Astrocyte of the hippocampus (primary cell): ENCODE measurements around the gene PFKFB3.

Source experiments
- DNase-seq: peaks from one replicate; pipeline ENCODE4 v3.0.0; 2011; ENCODE audit warnings: low read depth, low spot score

The PFKFB3 gene

GRCh38 chr10:6220418-6221191, 17.9 kb downstream of the PFKFB3 start:
- no peak for DNase-seq

- no peak for DNase-seq
Measured at GRCh38 chr10:6221192-6221940, 18.6 kb downstream of the PFKFB3 start.

GRCh38 chr10:6221971-6222751, 19.4 kb downstream of the PFKFB3 start:
- DNase-seq, result peak; percentile 79

GRCh38 chr10:6222755-6223154, 20.0 kb downstream of the PFKFB3 start:
- DNase-seq, result no peak

- no peak for DNase-seq
Measured at GRCh38 chr10:6223981-6224380, 21.2 kb downstream of the PFKFB3 start.

GRCh38 chr10:6224781-6225180, 22.0 kb downstream of the PFKFB3 start:
- DNase-seq, result no peak

GRCh38 chr10:6225263-6225814, 22.6 kb downstream of the PFKFB3 start:
- no peak for DNase-seq

- DNase-seq, result no peak
Measured at GRCh38 chr10:6226216-6226615, 23.5 kb downstream of the PFKFB3 start.

- DNase-seq, result no peak
Measured at GRCh38 chr10:6227346-6227745, 24.6 kb downstream of the PFKFB3 start.

- peak; percentile 64 for DNase-seq
Measured at GRCh38 chr10:6228010-6228511, 25.3 kb downstream of the PFKFB3 start.

- DNase-seq, result no peak
Measured at GRCh38 chr10:6228647-6229046, 25.9 kb downstream of the PFKFB3 start.

GRCh38 chr10:6229290-6229689, 26.6 kb downstream of the PFKFB3 start:
- no peak for DNase-seq

- DNase-seq, result no peak
Measured at GRCh38 chr10:6229746-6230145, 27.0 kb downstream of the PFKFB3 start.

GRCh38 chr10:6230315-6230714, 27.6 kb downstream of the PFKFB3 start:
- DNase-seq, result no peak

GRCh38 chr10:6231146-6231545, 28.4 kb downstream of the PFKFB3 start:
- DNase-seq, result no peak

GRCh38 chr10:6231730-6232129, 29.0 kb downstream of the PFKFB3 start:
- DNase-seq, result no peak

- DNase-seq, result no peak
Measured at GRCh38 chr10:6232225-6232807, 29.6 kb downstream of the PFKFB3 start.

GRCh38 chr10:6232846-6233724, 30.4 kb downstream of the PFKFB3 start:
- no peak for DNase-seq

- no peak for DNase-seq
Measured at GRCh38 chr10:6233725-6234277, 31.1 kb downstream of the PFKFB3 start.

GRCh38 chr10:6234371-6234770, 31.6 kb downstream of the PFKFB3 start:
- DNase-seq, result no peak
